GM21390 (cell line): Measurements from ENCODE around the gene MARCO.

Experiments
- ATAC-seq: cut with Tn5 transposase; IDR thresholded peaks from one replicate; pipeline ENCODE4 v1.9.1; 2021; ENCODE audit not compliant: unreplicated experiment

MARCO gene

DNA sequence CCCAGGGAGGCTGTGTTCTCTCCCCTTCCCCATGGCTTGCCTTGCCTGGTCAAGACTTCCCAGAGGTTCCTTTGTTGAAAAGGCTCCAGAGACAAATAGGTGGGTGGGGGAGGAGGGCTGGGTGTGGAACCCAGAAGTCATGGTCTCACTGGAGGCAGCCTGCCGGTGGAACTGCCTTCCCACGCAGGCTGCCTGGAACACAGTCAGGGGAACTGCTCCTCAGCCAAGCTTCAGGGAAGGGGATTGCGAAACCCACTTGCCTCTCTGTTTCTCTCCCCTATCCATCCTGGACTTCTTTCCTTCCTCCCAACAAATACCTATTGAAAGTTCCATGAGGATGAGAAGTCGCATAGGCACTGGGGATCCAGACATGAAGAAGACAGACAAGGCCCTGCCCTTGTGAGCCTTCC is 31.6 kb downstream of the MARCO start:
- no peak for ATAC-seq

DNA sequence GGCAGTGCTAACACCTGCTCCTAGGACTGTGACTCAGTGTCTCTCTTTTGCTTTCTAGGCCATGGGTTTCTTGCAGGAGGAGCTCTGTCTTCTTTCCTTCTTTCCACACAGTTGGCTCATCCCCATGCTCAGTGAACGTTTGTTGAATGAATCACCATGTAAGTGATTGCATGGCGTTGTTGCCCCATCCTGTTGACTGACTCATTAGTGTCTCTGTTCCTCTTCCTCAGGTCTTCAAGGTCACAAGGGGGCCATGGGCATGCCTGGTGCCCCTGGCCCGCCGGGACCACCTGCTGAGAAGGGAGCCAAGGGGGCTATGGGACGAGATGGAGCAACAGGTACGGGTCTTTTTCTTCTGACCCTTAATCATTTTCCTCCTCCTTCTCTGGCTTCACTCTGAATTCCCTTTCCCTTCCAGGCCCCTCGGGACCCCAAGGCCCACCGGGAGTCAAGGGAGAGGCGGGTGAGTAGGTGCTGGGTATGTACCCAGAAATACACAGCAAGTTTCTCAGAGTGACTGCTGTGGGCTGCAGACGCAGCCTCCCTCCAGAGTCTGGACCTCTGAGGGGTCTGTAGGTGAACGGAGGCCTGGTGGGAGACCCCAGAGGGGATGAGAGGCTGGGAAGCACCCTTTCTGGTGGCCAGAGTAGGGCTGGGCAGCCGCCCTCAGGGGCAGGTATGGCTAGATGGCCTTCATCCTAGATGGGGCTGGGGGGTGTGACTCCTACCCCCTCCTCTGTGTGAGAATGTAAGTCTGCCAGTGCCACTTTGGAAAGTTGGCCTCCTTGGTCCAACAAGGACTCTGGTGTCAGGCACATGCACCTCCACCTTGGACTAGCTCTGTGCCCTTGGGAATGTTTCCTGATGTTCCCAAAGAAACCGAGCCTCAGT is 32.4 kb downstream of the MARCO start:
- ATAC-seq = no peak

DNA sequence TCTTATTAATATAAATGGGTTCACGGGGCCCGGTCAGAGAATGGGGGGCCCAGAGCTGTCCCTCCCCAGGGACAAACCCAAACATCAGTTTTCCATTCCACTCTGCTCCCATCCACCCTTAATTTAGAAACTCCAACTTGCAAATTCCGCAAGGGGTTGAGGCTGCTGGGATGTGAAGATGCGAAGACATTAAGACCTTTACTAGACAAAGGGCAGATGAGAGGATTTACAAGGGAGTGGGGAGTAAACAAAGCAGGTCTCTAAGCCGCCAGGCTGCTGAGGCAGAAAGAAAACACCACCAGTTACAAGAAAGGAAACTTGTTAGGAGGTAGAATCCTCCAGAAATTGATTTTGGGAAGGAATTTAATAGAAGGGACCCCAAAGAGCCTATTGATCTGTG is 33.1 kb downstream of the MARCO start:
- ATAC-seq = no peak

DNA sequence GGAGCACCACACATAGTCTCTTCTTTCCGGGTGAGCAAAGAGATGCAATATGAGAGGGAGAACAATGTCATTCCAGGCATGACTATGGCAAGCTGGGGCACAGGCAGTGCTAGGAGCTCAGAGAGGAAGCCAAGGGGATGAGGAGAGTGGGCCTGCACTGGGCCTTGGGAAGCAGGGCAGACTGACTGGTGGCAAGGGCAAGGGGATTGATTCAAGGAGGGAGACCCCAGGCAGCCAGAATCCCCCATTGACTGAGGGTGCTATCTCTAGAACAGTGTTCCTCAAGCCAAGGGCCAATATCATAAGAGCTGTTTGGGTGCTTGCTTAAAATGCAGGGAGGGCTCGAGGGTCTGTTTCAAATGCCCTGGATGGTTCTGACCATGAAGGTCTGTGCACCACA is 36.1 kb downstream of the MARCO start:
- no peak for ATAC-seq

DNA sequence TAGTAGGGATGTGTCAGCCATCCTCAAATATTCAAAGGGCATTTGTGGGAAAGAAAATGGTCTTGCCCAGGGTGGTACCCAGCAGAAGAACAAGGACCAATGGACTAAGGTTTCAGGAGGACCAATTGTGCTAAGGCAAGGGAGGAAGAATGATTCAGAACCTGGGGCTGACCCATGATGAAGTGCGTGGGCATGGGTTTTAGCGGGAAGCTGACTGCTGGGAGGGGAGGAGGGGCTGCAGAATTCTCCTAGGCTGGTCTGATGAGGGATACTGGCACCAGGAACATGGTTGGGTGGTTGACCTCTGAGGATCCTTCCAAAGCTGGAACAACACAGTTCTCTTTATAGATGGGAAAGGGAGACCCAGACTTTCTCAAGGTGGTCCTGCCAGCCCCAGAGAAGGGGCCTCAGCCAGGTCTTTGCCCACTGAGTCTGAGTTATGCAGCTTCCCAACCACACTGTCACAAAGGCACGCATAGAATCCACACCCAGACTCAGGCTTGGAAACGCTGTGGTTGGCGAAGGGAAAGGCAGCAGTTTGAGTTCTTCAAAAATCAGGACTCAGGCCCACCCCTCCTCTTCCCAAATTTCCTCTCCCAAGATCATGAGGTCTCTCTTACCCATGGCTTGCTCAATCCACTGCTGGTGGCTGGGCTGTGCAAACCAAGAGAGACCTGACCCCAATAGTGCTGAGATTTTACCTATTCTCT is 37.3 kb downstream of the MARCO start:
- ATAC-seq = no peak

DNA sequence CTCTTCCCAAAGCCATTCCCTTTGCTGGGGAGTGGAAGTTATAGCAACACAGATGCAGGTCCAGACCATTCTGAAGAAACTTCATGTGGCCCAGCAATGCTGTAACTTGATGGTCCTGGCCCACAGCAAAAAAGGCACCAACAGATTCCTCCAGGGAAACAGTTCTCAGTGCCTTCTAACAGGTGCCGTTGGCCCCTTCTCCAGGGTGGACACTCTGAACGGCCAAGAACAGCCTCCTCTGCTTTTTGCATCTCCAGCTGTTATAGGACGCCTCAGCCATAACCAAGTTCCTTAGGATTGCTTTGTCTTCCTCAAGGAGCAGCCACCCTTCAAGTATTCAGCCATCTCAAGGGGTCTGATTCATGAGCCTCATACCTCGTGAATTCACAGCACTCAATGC is 38.0 kb downstream of the MARCO start:
- ATAC-seq = no peak

DNA sequence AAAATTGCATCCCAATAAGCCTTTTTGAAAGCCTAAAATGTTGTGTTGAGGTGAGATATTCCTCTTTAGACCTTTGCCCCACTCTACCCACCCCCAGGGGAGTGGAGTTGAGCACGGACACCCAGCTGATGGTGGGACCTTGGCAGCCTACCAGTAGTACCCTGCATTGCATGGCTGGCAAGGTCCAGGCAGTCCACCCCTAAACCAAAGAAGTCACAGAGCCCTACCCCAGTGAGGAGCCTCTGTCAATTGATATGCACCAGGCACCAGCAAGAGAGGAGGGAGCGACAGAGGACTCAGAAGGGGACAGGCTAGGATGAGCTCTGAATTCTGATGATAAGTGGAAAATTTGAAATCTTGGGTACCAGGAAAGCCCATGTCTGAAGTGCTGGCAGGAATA is 38.6 kb downstream of the MARCO start:
- ATAC-seq = no peak

DNA sequence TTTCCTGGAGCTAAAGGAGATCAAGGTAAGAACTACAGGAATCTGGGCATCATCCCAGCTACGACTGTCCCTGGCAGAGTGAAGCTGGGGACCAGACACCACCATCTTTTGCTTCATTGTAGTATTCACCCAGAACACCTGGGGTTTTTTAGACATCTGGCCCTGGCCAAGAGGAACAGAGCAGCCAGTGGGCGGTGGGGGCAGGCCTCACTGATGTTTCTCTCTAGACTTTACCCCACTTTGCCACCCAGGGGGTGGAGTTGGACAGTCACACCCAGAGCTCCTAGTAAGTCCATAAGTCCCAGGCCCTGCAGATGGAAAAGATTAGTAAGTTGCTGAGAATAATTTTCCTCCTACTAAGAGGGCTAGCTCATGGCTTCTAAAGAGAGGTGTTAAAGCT is 39.6 kb downstream of the MARCO start:
- ATAC-seq = no peak

DNA sequence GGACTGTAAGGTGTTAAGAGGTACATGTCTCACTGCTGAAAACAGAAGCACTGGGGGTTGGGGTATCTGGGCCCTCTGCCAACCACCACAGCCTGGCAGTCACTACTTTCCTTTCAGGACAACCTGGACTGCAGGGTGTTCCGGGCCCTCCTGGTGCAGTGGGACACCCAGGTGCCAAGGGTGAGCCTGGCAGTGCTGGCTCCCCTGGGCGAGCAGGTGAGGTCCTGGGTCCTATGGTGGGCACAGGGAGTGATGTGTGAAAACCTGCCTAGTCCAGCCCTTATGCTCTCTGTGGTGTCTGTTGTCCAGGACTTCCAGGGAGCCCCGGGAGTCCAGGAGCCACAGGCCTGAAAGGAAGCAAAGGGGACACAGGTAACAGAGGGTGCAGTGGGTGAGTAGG is 40.0 kb downstream of the MARCO start:
- no peak for ATAC-seq

DNA sequence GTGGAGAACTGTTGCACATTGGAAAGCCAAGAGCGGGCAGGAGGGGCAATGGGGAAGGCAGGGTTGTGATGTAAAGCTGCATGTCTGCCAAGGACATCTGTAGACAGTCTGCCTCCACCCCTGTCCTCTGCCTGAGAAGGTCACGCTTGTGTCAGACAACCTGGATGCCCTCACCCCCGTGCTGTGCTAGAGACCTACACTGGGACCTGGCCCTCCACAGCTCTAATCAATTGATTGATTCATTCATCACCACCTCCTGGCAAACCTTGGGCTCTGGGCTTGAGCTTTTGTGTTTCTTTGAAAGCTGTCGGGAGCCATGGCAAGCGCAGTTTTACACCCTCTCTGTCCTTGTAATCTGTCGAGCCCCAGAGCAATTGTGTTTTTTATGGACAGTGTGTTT is 41.1 kb downstream of the MARCO start:
- ATAC-seq = no peak

DNA sequence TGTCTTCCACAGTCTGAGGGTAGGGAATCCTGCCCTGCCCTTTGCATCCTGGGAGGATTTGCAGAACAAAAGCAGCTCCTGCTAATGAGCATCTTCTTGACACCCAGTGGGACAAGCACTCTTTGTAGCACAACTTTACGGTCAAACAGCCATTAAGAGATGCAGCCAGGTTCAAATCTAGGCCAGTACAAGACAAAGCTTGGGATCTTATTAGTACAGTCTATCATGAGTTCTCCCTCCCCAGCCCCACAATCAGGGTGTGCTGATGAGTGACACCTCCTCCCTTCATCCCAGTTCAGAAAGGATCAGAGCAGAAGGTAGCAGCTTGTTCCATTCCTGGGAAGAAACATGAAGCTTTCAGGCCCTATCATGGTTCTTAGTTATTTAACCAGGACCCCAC is 41.9 kb downstream of the MARCO start:
- no peak for ATAC-seq

DNA sequence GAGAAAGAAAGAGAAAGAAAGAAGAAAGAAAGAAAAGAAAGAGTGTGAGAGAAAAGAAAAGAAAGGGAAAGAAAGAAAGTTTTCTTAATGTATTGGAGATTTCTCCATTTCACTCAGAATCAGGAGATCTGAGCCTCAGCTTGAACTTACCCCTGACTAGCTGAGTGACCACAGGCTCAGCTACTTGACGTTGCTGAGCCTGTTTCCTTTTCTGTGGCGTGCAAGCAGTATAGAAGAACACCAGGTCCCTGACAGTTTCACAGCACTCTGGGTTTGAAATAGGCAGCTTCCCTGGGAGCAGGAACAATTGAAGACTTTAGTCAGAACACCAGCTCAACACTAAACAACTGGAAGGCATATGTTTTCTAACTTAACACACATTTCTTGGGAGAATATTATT is 44.7 kb downstream of the MARCO start:
- peak; percentile 61 for ATAC-seq

DNA sequence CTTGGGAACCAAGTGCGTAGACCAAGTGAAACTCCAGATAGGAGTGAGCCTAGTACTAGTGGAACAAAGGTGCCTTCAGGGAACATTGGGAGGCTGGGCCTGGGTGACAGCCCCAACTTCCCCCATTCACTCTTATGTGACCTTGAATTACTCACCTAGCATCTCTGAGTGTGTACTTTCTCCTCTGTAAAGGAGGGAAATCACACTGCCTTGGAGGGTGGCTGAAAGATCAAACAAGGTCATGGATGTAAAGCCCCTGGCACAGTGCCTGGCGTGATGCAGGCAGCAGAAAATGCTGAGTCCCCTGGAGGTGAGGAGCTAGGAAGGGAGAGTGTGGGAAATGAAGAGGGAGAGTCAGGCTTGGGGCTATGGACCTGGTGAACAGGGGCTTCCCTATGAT is 45.9 kb downstream of the MARCO start:
- no peak for ATAC-seq

DNA sequence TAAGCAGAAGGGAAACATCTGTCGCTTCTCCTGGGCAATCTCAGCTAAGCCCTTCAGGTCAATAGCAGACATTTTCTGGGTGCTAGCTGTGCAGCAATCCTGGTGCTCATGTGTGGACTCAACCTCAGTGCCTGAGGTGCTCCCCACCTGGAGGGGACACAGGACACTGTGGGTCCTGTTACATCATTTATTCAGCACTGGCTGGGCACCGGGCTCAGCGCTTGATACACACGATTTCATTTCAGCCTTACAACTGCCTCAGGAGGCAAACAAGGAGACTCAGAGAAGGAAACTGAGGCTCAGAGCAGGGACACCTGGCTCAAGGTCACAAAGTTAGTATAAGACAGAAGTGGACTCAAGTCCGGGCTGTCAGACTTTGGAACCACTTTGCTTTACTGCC is 46.7 kb downstream of the MARCO start:
- ATAC-seq = no peak

DNA sequence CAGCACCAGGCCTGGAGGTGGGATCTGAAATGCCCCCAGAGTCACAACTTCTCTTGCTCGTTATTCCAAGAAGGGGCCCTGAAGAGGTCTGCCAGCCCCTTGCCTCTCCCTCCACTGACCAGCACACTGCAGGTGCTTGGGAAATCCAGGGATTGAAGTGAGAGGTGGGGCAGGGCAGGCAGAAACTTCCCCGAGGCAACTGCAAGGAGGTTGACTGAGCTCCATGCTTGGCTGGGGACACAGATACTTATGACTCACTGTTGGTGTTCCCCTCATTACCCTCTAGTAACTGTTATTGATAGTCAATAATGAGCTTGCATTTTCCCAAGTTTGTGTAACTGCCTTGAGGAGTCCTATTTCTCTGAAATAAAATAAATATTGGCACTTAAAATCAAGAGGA is 47.5 kb downstream of the MARCO start:
- ATAC-seq = peak; percentile 61

DNA sequence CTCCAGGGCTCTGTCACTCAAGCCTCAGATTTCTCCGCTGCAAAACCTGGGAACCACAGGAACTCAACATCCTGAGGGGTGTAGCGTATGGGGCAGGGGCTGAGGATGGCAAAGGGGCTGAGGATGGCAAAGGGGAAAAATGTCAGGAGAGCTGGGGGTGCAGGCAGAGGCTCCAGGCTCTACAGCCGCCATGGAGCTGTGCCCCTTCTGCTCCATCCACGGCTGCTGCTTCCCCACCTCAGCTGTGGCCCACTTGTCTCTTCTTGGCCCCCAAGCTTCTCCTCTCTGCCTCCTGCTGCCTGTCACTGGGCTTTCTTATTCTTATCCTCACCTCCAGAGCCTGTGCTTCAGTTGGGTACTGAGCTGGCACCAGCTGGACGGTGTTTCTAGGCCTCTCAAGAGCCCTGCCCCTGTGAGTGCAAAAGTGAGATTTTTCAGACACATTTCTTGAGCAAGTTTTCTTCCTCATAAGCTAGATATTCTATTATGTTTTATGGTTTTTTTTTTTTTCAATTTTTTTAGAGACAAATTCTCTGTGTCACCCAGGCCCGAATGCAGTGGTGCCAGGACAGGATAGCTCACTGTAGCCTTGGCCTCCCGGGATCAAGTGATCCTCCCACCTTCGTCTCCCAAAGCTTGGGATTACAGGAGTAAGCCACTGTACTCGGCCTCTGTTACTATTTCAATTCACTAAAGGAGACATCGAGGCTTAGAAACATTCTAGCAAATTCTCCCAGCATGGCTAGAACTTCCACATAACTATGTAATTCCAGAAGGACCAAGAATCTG is 49.0 kb downstream of the MARCO start:
- no peak for ATAC-seq

DNA sequence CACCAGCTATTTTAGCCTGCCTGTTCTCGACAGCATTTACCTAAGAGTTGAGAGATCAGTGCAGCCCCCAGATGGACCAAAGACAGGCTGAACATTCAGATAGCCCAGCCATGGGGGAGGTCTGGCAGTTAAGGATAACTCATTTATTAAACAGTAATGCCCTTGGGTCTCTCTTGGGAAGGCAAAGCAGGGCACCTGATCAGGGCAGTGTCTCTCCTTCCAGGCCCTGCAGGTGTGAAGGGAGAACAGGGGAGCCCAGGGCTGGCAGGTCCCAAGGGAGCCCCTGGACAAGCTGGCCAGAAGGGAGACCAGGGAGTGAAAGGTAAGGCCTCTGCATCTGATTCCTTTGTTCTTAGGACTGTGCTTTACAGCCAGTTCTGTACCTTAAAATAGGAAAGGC is 49.6 kb downstream of the MARCO start:
- no peak for ATAC-seq

DNA sequence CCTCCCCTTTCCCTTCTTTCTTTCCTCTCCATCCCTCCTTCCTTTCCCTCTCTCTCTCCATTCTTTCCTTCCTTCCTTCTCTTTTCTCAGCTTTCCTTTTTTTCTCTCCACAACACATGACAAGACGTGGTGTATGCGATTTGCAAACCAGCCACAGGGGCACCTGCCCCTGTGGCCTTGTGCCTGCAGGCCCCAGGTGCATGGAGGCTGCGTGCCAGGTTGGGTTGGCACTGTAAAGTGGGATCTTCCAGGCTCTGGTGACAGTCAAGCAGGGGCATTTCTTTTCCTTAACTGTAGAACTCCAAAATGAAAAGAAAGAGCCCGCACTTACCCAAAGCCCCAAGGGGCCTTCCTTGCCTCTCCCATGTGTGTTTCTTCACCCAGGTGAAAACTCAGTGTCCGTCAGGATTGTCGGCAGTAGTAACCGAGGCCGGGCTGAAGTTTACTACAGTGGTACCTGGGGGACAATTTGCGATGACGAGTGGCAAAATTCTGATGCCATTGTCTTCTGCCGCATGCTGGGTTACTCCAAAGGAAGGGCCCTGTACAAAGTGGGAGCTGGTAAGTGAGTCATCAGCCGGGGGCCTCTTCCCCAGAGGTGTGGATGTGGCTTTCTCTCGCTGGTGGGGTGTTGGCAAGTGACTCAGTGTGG is 50.9 kb downstream of the MARCO start:
- ATAC-seq = no peak

DNA sequence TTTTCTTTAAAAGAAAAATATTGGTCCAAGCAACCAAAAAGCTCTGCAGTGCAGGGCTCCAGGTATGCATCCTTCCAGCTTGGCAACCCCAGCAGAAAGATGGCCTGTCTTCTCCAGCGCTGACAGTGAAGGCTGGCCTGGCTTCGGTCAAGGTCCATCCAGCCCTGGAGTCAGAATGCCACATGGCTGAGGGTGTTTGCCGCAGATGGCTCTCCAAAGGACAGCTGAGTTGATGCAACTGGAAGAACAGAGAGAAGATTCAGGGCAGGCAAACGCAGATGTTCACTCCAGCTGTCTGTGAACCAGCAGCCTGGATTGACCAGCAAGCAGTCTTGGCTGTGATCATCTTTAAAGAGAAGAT is 51.4 kb downstream of the MARCO start:
- ATAC-seq = no peak

DNA sequence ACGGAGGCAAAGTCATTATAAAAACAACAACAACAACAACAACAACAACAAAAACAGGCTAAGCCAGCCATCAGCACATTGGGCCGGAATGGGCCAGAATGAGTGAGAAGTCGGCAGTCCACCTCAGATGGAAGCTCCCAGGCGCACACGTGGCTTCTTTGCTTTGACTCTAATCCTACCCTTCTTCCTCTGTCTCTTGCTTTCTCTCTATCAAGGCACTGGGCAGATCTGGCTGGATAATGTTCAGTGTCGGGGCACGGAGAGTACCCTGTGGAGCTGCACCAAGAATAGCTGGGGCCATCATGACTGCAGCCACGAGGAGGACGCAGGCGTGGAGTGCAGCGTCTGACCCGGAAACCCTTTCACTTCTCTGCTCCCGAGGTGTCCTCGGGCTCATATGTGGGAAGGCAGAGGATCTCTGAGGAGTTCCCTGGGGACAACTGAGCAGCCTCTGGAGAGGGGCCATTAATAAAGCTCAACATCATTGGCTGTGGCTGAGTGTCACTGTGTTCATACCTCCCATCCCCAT is 52.2 kb downstream of the MARCO start:
- no peak for ATAC-seq

DNA sequence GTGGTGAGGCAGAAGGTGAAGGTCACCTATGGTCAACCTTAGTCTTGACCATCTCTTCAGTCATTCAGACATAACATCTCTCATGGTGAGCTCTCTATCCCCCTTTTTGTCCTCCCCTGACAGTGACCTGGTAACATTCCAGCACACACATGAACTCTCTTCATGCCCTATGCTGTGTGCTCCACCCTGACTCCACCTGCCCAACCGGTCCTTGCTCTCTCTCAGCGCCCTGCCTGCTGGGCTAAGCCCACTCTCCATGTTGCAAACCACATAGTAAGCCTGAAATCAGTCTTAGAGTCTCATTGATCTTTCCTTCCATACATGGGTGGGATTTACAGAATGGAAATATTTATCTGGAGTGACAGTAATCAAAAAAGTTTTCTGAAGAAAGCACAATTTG is 52.8 kb downstream of the MARCO start:
- no peak for ATAC-seq
